ENCODE measurements around the gene SLC35F3. TPM values are rescaled to one million over a fixed set of nuclear protein-coding genes. Genes with fewer than 3 reads are reported as not detected.

The SLC35F3 gene
- total RNA-seq, 3 donors from 2014 or later, result 0.17 to 0.89 (median 0.20) TPM

DNA sequence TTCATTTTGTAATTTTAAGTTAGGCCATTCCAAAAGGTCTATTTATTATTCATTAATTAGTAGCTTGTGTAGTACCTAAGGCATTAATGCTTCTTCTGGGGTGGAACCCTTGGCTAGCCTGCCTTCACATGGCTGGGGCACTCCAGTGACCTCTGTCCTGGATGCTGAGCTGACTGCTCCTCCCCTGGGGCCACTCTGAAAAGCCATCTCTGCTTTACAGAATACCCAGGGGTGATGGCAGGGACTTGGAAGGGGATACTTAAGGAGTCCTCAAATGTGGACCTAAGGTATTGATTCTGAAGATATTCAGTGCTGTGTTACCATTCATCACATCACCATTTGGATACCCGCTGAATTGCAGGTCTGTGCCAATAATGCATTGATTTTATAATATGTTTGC is 281.0 kb downstream of the SLC35F3 start:
- no peaks in the 10 kb centered on the region for H3K4me1 ChIP-seq (ENCODE audit: low read depth)
- H3K4me3 ChIP-seq, result no peak overlapping the region
- TF ChIP-seq, protein P1, sequence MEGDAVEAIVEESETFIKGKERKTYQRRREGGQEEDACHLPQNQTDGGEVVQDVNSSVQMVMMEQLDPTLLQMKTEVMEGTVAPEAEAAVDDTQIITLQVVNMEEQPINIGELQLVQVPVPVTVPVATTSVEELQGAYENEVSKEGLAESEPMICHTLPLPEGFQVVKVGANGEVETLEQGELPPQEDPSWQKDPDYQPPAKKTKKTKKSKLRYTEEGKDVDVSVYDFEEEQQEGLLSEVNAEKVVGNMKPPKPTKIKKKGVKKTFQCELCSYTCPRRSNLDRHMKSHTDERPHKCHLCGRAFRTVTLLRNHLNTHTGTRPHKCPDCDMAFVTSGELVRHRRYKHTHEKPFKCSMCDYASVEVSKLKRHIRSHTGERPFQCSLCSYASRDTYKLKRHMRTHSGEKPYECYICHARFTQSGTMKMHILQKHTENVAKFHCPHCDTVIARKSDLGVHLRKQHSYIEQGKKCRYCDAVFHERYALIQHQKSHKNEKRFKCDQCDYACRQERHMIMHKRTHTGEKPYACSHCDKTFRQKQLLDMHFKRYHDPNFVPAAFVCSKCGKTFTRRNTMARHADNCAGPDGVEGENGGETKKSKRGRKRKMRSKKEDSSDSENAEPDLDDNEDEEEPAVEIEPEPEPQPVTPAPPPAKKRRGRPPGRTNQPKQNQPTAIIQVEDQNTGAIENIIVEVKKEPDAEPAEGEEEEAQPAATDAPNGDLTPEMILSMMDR (IDR thresholded peaks at IDR 0.05), result no peak
- DNase-seq, result no peak
- no peaks in the 10 kb centered on the region for H3K36me3 ChIP-seq (ENCODE audit: low read depth)
- intact Hi-C loops (cut with DNase I, micrococcal nuclease), result no loop called here
- no peaks in the 10 kb centered on the region for H3K9me3 ChIP-seq
- no peak for ATAC-seq

DNA sequence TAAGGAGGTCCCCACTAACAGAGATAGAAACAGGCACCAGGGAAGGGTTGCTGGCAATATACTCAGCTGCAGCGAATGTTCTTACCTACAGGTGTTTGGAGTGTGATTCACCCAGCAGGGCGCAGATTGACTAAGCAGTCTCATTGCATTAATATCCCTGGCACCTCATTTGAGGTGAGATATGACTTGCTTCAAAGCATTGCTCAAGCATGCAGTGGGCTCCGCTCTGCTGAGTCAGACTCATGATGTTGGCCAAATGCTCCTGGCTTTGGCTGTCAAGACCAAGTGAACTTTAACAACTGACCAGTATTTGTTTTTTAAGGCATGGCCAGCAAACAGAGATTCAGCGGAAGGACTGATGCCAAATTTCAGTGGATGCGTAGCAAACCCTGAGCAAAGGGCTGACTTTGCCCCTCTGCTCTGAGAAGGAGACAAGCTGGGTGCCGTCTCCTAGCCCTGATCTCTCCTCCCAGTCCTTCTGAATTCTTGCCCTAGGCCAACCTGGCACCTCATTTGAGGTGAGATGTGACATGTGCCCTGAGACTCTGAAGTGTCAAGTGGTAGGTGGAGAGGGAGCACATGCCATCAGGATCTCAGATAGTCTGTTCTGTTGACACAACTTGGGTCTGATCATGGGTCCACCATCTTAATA is 281.7 kb downstream of the SLC35F3 start:
- H3K36me3 ChIP-seq (ENCODE audit: low read depth), result no peaks in the 10 kb centered on the region
- ATAC-seq (no peak), DNase-seq (no peak)
- intact Hi-C loops (cut with DNase I, micrococcal nuclease), result no loop called here
- H3K4me1 ChIP-seq (ENCODE audit: low read depth), result no peaks in the 10 kb centered on the region
- TF ChIP-seq, protein P1 (IDR thresholded peaks at IDR 0.05), result no peak
- H3K4me3 ChIP-seq, result no peak overlapping the region
- no peaks in the 10 kb centered on the region for H3K9me3 ChIP-seq

DNA sequence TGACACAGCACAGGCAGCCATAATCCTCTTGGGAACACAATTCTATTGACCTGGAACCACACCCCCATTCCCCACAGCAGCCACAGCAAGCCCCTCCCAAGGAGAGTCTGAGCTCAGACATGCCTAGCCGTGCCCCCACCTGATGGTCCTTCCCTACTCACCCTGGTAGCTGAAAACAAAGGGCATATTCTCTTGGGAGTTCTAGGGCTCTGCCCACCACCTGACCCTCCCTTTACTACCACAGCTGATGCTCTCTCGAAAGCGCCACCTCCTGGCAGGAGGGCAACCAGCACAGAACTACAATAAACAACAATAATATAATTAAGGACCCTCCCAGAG is 283.9 kb downstream of the SLC35F3 start:
- Histone ChIP-seq H3K4me1 (ENCODE audit: low read depth) (no peaks in the 10 kb centered on the region), H3K36me3 (ENCODE audit: low read depth) (no peaks in the 10 kb centered on the region), H3K9me3 (no peaks in the 10 kb centered on the region), H3K4me3 (no peak overlapping the region)
- intact Hi-C loops (cut with DNase I, micrococcal nuclease), result no loop called here
- ATAC-seq (no peak), DNase-seq (no peak)
- TF ChIP-seq, protein P1 (IDR thresholded peaks at IDR 0.05), result no peak

DNA sequence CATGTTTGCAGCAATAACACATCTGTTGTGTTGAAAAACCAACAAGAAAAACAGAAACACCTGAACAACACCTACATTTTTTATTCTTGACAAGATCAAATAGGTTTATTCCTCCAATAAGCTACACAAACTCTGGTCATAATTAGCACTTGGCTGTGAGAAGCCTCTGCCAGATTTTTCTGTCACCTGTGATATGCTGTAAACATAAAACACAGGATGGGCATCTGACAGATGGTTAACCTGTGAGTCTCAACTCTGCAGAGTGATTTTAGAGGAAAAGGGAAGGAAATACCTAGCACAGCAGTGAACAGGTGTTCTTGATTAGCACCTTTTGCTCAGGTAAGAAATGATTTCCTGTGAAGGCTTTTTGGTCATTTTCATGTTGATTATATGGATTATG is 293.4 kb downstream of the SLC35F3 start:
- intact Hi-C loops (cut with DNase I, micrococcal nuclease), result no loop called here
- peaks cover 2% of the 10 kb centered on the region for H3K9me3 ChIP-seq
- ATAC-seq, result no peak

DNA sequence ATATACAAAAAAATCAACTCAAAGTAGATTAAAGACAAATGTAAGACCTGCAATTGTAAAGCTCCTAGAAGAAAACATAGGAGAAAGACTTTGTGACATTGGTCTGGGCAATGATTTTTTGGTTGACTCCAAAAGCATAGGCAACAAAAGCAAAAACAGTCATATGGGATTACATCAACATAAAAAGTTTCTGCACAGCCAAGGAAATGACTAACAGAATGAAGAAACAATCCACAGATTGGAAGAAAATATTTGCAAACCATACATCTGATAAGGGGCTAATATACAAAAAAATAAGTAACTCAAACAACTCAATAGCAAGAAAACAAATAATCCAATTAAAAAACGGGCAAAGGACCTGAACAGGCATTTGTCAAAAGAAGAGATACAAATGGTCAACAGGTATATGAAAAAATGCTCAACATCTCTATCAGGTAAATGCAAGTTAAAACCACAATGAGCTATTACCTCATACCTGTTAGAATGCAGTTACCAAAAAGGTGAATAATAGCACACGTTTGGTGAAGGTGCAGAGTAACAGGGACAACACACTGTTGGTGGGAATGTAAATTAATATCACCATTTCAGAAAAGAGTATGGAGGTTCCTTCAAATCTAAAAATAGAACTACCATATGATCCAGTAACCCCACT is 295.1 kb downstream of the SLC35F3 start:
- Histone ChIP-seq H3K36me3 (ENCODE audit: low read depth) (no peaks in the 10 kb centered on the region), H3K4me3 (no peak overlapping the region), H3K4me1 (ENCODE audit: low read depth) (no peaks in the 10 kb centered on the region), H3K9me3 (peaks cover 2% of the 10 kb centered on the region)
- intact Hi-C loops (cut with DNase I, micrococcal nuclease), result no loop called here
- no peak for ATAC-seq
- TF ChIP-seq, protein P1 (IDR thresholded peaks at IDR 0.05), result no peak
- DNase-seq, result no peak

More for the DNA sequence above, 293.4 kb downstream of the SLC35F3 start:
- no peak overlapping the region for H3K4me3 ChIP-seq
- no peaks in the 10 kb centered on the region for H3K4me1 ChIP-seq (ENCODE audit: low read depth)
- H3K36me3 ChIP-seq (ENCODE audit: low read depth), result no peaks in the 10 kb centered on the region
- TF ChIP-seq, protein P1 (IDR thresholded peaks at IDR 0.05), result no peak
- DNase-seq, result no peak
